Measurements from ENCODE around the gene CAPN2. TPM values are rescaled to one million over a fixed set of nuclear protein-coding genes. Genes with fewer than 3 reads are reported as not detected.
A peak's percentile ranks its signal among the peaks of the same experiment; 100 is the strongest.

CAPN2 gene
- total RNA-seq, 1 donor from 2014 or later: 178 TPM

DNA sequence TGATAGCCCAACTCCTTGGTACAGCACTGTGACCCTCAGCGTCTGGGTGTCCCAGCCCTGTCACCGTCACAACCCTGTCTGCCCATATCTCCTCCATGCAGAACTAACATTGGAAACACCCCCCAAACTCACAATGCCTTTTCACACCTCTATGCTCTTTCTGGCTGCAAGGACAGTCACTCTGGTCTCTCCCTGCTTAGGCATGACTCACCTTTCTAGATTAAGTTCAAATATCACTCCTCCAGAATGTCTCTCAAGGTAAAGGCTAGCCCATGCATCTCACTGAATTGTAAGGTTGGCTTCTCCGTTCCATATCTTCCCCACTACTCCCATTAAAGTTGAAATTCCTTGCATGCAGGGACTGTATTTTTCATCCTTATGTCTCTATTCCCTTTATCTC lies 29.8 kb upstream of the CAPN2 start:
- intact Hi-C loops (cut with DNase I): loop anchor here (10.0 kb wide), 1 partner anchor 948 kb away; the partner anchor contains the start of gene FAM177B
- no peaks in the 10 kb centered on the region for H3K9me3 ChIP-seq
- no peak for DNase-seq (ENCODE audit: low spot score in 2 of 2)
- H3K4me3 ChIP-seq: no peak overlapping the region
- H3K36me3 ChIP-seq: no peaks in the 10 kb centered on the region
- H3K27me3 ChIP-seq: peaks cover 5% of the 10 kb centered on the region
- H3K27ac ChIP-seq: no peak overlapping the region
- H3K4me1 ChIP-seq: no peaks in the 10 kb centered on the region
- TF ChIP-seq, protein P1, sequence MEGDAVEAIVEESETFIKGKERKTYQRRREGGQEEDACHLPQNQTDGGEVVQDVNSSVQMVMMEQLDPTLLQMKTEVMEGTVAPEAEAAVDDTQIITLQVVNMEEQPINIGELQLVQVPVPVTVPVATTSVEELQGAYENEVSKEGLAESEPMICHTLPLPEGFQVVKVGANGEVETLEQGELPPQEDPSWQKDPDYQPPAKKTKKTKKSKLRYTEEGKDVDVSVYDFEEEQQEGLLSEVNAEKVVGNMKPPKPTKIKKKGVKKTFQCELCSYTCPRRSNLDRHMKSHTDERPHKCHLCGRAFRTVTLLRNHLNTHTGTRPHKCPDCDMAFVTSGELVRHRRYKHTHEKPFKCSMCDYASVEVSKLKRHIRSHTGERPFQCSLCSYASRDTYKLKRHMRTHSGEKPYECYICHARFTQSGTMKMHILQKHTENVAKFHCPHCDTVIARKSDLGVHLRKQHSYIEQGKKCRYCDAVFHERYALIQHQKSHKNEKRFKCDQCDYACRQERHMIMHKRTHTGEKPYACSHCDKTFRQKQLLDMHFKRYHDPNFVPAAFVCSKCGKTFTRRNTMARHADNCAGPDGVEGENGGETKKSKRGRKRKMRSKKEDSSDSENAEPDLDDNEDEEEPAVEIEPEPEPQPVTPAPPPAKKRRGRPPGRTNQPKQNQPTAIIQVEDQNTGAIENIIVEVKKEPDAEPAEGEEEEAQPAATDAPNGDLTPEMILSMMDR (IDR thresholded peaks at IDR 0.05): no peak

DNA sequence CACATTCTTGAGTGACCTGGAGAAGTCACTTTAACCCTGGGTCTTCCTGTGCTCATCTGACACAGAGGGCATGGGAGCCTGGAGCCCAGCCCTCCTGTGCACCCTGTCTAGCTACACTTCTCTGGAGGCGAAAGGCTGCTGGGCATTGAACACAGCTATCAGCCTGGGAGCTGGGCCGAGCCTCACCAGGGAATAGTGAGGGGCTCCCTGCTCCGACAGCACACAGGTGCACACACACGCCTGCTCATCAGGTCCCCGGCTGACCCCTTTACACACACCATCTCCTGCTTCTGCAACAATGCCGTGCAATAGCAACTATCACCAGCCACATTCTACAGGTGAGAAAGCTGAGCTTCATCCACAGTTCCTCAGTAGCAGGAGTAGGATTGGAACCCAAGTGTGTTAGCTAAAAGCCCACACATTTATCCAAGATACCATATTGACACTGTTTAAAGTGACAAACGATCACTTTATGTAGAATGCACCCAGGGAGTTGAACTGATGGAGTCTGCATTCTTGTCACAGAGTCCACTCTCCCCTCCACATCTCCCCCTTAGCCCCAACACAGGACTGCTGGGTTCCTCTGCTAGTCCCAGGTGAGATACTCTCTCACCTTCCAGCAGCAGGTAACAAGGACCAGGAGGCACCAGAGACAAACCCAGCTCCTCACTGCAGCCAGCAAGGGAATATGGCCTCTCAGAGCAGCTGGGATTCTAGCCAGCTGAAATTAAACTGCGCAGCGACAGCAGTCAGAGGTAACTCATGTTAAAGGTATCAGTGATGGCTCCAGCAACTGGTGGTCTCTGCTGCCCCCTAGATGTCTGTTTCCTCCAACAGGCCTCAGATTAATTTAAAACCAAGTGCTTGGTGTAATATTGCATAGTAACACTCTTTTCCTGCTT lies 28.5 kb upstream of the CAPN2 start:
- no peaks in the 10 kb centered on the region for H3K9me3 ChIP-seq
- no peak for DNase-seq (ENCODE audit: low spot score in 2 of 2)
- no peaks in the 10 kb centered on the region for H3K36me3 ChIP-seq
- no peak overlapping the region for H3K4me3 ChIP-seq
- H3K4me1 ChIP-seq: no peaks in the 10 kb centered on the region
- intact Hi-C loops (cut with DNase I): loop anchor here (1.0 to 10.0 kb wide), 2 partner anchors 551 to 949 kb away; partner anchors contain the start of gene FAM177B
- peaks cover 5% of the 10 kb centered on the region for H3K27me3 ChIP-seq
- H3K27ac ChIP-seq: no peak overlapping the region
- TF ChIP-seq, protein P1 (IDR thresholded peaks at IDR 0.05): peak in 2 of 3 experiments; percentile 41 to 56

DNA sequence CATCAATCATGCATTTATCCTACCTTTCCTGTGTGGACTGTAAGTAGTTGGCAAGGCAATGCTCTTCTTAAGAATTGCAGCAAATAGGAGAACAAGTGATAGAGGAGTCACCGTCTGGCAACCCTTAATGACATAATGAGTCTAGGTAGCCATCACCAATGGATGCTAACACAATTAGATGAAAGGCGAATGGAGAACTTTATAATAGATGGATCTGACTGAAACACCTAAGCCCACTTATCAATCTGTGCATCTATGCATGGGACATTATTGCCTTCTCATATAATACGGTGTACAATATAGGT lies 27.9 kb upstream of the CAPN2 start:
- H3K27me3 ChIP-seq: peaks cover 5% of the 10 kb centered on the region
- no peaks in the 10 kb centered on the region for H3K4me1 ChIP-seq
- intact Hi-C loops (cut with DNase I): loop anchor here (1.0 to 10.0 kb wide), 2 partner anchors 551 to 950 kb away; partner anchors contain the start of gene FAM177B
- TF ChIP-seq, protein P1 (IDR thresholded peaks at IDR 0.05): no peak
- H3K36me3 ChIP-seq: no peaks in the 10 kb centered on the region
- DNase-seq (ENCODE audit: low spot score in 2 of 2): no peak
- no peaks in the 10 kb centered on the region for H3K9me3 ChIP-seq
- H3K27ac ChIP-seq: no peak overlapping the region
- H3K4me3 ChIP-seq: no peak overlapping the region

DNA sequence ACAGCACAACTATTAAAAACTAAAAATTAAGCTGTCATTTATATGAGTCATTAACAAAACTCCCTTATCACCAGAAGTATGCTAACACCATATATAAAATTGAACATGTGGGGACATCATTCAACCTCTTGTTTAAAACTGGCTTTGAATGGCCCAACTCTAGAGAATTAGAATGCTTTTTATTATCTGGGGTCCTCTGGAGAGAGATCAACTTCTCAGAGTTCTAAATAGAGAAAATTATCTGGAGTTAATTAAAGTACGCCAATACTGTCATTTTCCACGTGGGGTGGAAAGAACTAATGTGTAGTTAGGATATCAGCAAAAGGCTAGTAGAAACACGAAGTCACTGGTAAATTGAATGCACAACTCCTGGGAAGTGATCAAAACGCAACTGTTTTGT lies 21.2 kb upstream of the CAPN2 start:
- no peaks in the 10 kb centered on the region for H3K27me3 ChIP-seq
- H3K27ac ChIP-seq: no peak overlapping the region
- TF ChIP-seq, protein P1 (IDR thresholded peaks at IDR 0.05): no peak
- no peaks in the 10 kb centered on the region for H3K9me3 ChIP-seq
- H3K4me3 ChIP-seq: no peak overlapping the region
- no peak for DNase-seq (ENCODE audit: low spot score in 2 of 2)
- intact Hi-C loops (cut with DNase I): no loop called here
- no peaks in the 10 kb centered on the region for H3K4me1 ChIP-seq
- no peaks in the 10 kb centered on the region for H3K36me3 ChIP-seq

DNA sequence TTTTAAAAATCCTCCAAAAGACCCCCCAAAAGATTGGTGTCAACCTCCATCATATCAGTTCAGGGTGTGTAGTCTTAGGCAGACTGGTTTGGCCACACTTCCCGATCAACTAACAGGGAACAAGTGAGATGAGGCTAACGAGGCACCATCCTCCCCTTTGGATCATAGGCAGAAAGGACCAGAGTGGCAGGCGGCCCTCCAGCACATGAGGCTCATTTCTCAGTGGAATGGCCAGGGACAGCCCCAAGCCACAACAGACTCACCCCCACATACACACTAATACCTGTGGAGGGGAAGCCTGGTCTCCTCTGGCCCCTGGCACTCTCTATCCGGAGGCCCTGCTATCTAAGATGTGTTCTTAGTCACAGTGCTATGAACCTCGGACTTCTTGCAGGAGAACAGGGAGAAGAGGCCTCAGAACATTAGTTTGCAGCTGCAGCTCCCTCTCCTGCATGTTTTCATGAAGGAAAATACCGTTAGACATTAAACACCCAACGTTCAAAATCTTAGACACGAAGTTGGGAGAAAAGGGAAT lies 17.3 kb upstream of the CAPN2 start:
- intact Hi-C loops (cut with DNase I): loop anchor here (5.0 kb wide), 1 partner anchor 637 kb away; the partner anchor contains the start of gene NVL
- Histone ChIP-seq H3K4me1 (peaks cover under 1 to 8% of the 10 kb centered on the region in 2 donors), H3K4me3 (no peak overlapping the region), H3K27me3 (no peaks in the 10 kb centered on the region), H3K9me3 (no peaks in the 10 kb centered on the region), H3K36me3 (no peaks in the 10 kb centered on the region), H3K27ac (no peak overlapping the region)
- TF ChIP-seq, protein P1 (IDR thresholded peaks at IDR 0.05): no peak
- DNase-seq (ENCODE audit: low spot score in 2 of 2): peak in 1 of 2 donors; percentile 54

Measured in ascending aorta (tissue), 2 donors.